SK-N-SH treated with all-trans-retinoic acid at 6 μM for 48 hours (cell line): ENCODE measurements around the gene WARS2.

ENCODE experiments used
- ATAC-seq: fragments of 200-7000 bp; cut with Tn5 transposase; 3 replicates; pipeline ENCODE4 v1.9.1; 2020; ENCODE audit warnings: mild to moderate bottlenecking, moderate library complexity
- ARNTL ChIP-seq: fragments of 450-650 bp; formaldehyde crosslinking; IDR thresholded peaks from 2 replicates; pipeline ENCODE4 v1.5.0; 2020; ENCODE audit warnings: low read depth, mild to moderate bottlenecking, moderate library complexity, borderline replicate concordance
- CSDC2 ChIP-seq: fragments of 250-450 bp; sonication (Bioruptor Pico); IDR thresholded peaks from 2 replicates; pipeline ENCODE4 v1.5.0; 2020; ENCODE audit warnings: mild to moderate bottlenecking, moderate library complexity
- CSRNP3 ChIP-seq: fragments of 250-450 bp; sonication (Bioruptor Pico); IDR thresholded peaks from 2 replicates; pipeline ENCODE4 v1.5.1; 2021; ENCODE audit warnings: mild to moderate bottlenecking, moderate library complexity
- ESRRG ChIP-seq: fragments of 250-450 bp; sonication (Bioruptor Pico); IDR thresholded peaks from 2 replicates; pipeline ENCODE4 v1.6.1; 2021; ENCODE audit warnings: mild to moderate bottlenecking
- ISL1 ChIP-seq: fragments of 250-450 bp; sonication (Bioruptor Pico); IDR thresholded peaks from 2 replicates; pipeline ENCODE4 v2.1.2; 2022; ENCODE audit warnings: mild to moderate bottlenecking, moderate library complexity
- OSR1 ChIP-seq: fragments of 250-450 bp; sonication (Bioruptor Pico); IDR thresholded peaks from 2 replicates; pipeline ENCODE4 v1.8.0; 2022; ENCODE audit warnings: moderate library complexity, mild to moderate bottlenecking, inconsistent platforms
- POU6F1 ChIP-seq: fragments of 250-450 bp; sonication (Bioruptor Pico); IDR thresholded peaks from 2 replicates; pipeline ENCODE4 v1.8.0; 2021; ENCODE audit warnings: low read depth, mild to moderate bottlenecking, moderate library complexity, borderline replicate concordance
- RARB ChIP-seq: fragments of 250-450 bp; sonication (Bioruptor Pico); IDR thresholded peaks from 2 replicates; pipeline ENCODE4 v1.8.0; 2021; ENCODE audit warnings: mild to moderate bottlenecking, moderate library complexity
- SNAI2 ChIP-seq: fragments of 250-450 bp; sonication (Bioruptor Pico); IDR thresholded peaks from 2 replicates; pipeline ENCODE4 v1.5.0; 2020; ENCODE audit warnings: mild to moderate bottlenecking, moderate library complexity
- TOX ChIP-seq: fragments of 250-450 bp; sonication (Bioruptor Pico); IDR thresholded peaks from 2 replicates; pipeline ENCODE4 v1.8.0; 2021; ENCODE audit warnings: mild to moderate bottlenecking, moderate library complexity, borderline replicate concordance
- TSHZ2 ChIP-seq: fragments of 250-450 bp; sonication (Bioruptor Pico); IDR thresholded peaks from 2 replicates; pipeline ENCODE4 v1.5.0; 2020; ENCODE audit warnings: mild to moderate bottlenecking, moderate library complexity
- ZC3H10 ChIP-seq: fragments of 250-450 bp; sonication (Bioruptor Pico); IDR thresholded peaks from 2 replicates; pipeline ENCODE4 v1.5.1; 2021; ENCODE audit warnings: mild to moderate bottlenecking, moderate library complexity
- ZFP3 ChIP-seq: fragments of 250-450 bp; sonication (Bioruptor Pico); IDR thresholded peaks from 2 replicates; pipeline ENCODE4 v1.5.0; 2020; ENCODE audit warnings: mild to moderate bottlenecking, moderate library complexity
- ZFP30 ChIP-seq: fragments of 450-650 bp; formaldehyde crosslinking; IDR thresholded peaks from 2 replicates; pipeline ENCODE4 v1.5.0; 2022; ENCODE audit warnings: mild to moderate bottlenecking, moderate library complexity
- ZNF565 ChIP-seq: fragments of 450-650 bp; formaldehyde crosslinking; conservative IDR thresholded peaks from 2 replicates; pipeline ENCODE4 v1.5.0; 2020; ENCODE audit warnings: low read depth, mild to moderate bottlenecking, moderate library complexity
- ZNF8 ChIP-seq: fragments of 450-650 bp; formaldehyde crosslinking; IDR thresholded peaks from 2 replicates; pipeline ENCODE4 v1.5.0; 2020; ENCODE audit warnings: mild to moderate bottlenecking, moderate library complexity

Gene WARS2

GRCh38 chr1:119002028-119002686 lies 138.3 kb downstream of the WARS2 start:
- TF ChIP-seq CSRNP3 (CRISPR knock-in tag) (no peak), ZFP30 (CRISPR knock-in tag) (no peak), ARNTL (no peak), ZFP3 (CRISPR knock-in tag) (no peak), ZC3H10 (CRISPR knock-in tag) (no peak), OSR1 (no peak), SNAI2 (CRISPR knock-in tag) (no peak), TOX (CRISPR knock-in tag) (no peak), POU6F1 (CRISPR knock-in tag) (no peak), ZNF565 (CRISPR knock-in tag) (no peak), ZNF8 (CRISPR knock-in tag) (no peak), TSHZ2 (no peak), CSDC2 (no peak), RARB (CRISPR knock-in tag) (no peak), ISL1 (CRISPR knock-in tag) (no peak)
- no peak for ATAC-seq

DNA sequence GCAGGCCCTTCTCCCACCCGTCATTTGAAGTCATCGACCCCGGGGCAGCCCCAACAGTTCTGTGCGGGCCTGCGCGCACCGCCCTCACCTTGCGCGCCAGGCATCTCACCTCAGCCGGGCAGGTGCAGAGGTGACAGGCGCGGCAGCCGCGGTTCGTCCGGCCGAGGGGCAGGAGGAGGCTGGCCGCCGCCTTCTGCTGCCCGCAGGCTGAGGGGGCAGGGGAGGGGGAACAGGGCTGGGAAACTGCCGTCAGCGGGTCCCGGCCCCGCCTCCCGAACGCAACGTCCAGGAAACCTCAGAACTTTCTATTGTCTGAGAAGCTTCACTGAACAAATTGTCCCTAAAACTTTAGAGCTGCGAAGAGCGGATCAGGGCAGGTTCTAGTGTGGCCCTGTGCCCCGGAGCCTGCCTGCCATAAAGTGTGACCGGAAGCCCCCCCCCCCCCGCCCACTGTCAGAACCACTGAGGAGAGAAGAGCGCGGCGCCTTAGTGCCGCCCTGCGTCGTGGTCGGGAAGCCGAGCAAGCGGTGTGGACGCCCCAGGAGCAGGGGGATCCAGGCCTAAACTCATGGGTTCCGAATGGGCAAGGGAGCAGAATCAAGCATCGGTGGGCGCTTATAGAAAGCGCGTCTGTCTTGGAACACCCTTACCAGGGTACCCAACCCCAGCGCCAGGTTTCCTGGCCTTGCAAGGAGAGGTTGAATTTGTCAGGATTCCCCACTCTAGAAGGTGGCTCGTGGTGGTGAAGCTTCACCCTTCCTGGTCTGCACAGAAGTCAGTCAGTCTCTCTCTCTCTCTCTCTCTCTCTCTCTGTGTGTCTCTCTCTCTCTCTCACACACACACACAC lies 139.0 kb downstream of the WARS2 start:
- ATAC-seq, result no peak
- no peak for TF ChIP-seq ARNTL
- TF ChIP-seq RARB (CRISPR knock-in tag), result no peak
- no peak for TF ChIP-seq ESRRG (CRISPR knock-in tag)
- no peak for TF ChIP-seq ZNF8 (CRISPR knock-in tag)
- no peak for TF ChIP-seq TSHZ2
- TF ChIP-seq ZC3H10 (CRISPR knock-in tag), result no peak
- no peak for TF ChIP-seq SNAI2 (CRISPR knock-in tag)
- TF ChIP-seq, all 23 proteins: peak for 0

GRCh38 chr1:119000371-119001180 lies 139.9 kb downstream of the WARS2 start:
- ATAC-seq, result no peak; the same call in 2 of the 3 replicates

More at GRCh38 chr1:119000371-119001180, 139.9 kb downstream of the WARS2 start:
- no peak for TF ChIP-seq TSHZ2
